HG03135 (cell line): ENCODE measurements around the gene CCDC85C.

ENCODE experiments used
- ATAC-seq: cut with Tn5 transposase; IDR thresholded peaks from one replicate; pipeline ENCODE4 v1.9.1; 2021; ENCODE audit warnings: mild to moderate bottlenecking, moderate library complexity; ENCODE audit not compliant: unreplicated experiment

CCDC85C gene

GRCh38 chr14:99527427-99528076 is 76.5 kb downstream of the CCDC85C start:
- ATAC-seq, result no peak

- no peak for ATAC-seq
Measured at GRCh38 chr14:99527026-99527425, 77.0 kb downstream of the CCDC85C start.

GRCh38 chr14:99525699-99526080 is 78.3 kb downstream of the CCDC85C start:
- ATAC-seq, result no peak

- no peak for ATAC-seq
Measured at GRCh38 chr14:99524804-99525698, 79.0 kb downstream of the CCDC85C start.

- no peak for ATAC-seq
Measured at GRCh38 chr14:99524091-99524661, 79.8 kb downstream of the CCDC85C start.

- no peak for ATAC-seq
Measured at GRCh38 chr14:99523704-99524055, 80.3 kb downstream of the CCDC85C start.

- no peak for ATAC-seq
Measured at GRCh38 chr14:99522934-99523703, 80.9 kb downstream of the CCDC85C start.

- no peak for ATAC-seq
Measured at GRCh38 chr14:99522457-99522891, 81.5 kb downstream of the CCDC85C start.

- ATAC-seq, result no peak
Measured at GRCh38 chr14:99522025-99522401, 82.0 kb downstream of the CCDC85C start.

GRCh38 chr14:99521176-99522024 is 82.6 kb downstream of the CCDC85C start:
- no peak for ATAC-seq

GRCh38 chr14:99520571-99521081 is 83.4 kb downstream of the CCDC85C start:
- ATAC-seq, result no peak

GRCh38 chr14:99519931-99520421 is 84.0 kb downstream of the CCDC85C start:
- no peak for ATAC-seq

- ATAC-seq, result no peak
Measured at GRCh38 chr14:99519347-99519881, 84.6 kb downstream of the CCDC85C start.

GRCh38 chr14:99518441-99519346 is 85.3 kb downstream of the CCDC85C start:
- peak; percentile 84 for ATAC-seq

GRCh38 chr14:99517643-99518381 is 86.2 kb downstream of the CCDC85C start:
- no peak for ATAC-seq

- no peak for ATAC-seq
Measured at GRCh38 chr14:99516871-99517642, 87.0 kb downstream of the CCDC85C start.
